C4-2B (cell line): ENCODE data around the gene ZP2.

Source experiments
- H3K27ac ChIP-seq: fragments of 450-650 bp; 2 replicates; pipeline ENCODE4 v1.5.1; 2017
- CTCF ChIP-seq: fragments of 450-650 bp; conservative IDR thresholded peaks from 2 replicates; pipeline ENCODE4 v1.5.1; 2017; ENCODE audit warnings: mild to moderate bottlenecking
- ZFX ChIP-seq: fragments of 450-650 bp; IDR thresholded peaks from 2 replicates; pipeline ENCODE4 v1.6.1; 2017

ZP2 gene

GRCh38 chr16:21217121-21217520 is 5.7 kb upstream of the ZP2 start:
- no peak overlapping the region for H3K27ac ChIP-seq

GRCh38 chr16:21214086-21214485 is 2.7 kb upstream of the ZP2 start:
- no peak overlapping the region for H3K27ac ChIP-seq
- no peak for TF ChIP-seq CTCF
- no peak for TF ChIP-seq ZFX

More at GRCh38 chr16:21217121-21217520, 5.7 kb upstream of the ZP2 start:
- TF ChIP-seq CTCF (no peak), ZFX (no peak)

GRCh38 chr16:21208446-21209230 is 2.7 kb downstream of the ZP2 start:
- H3K27ac ChIP-seq: no peak overlapping the region
- TF ChIP-seq CTCF (no peak), ZFX (no peak)

GRCh38 chr16:21206550-21206949 is 4.8 kb downstream of the ZP2 start:
- H3K27ac ChIP-seq: no peak overlapping the region
- TF ChIP-seq ZFX (no peak), CTCF (no peak)

- no peak for TF ChIP-seq ZFX
- TF ChIP-seq CTCF: no peak
- H3K27ac ChIP-seq: no peak overlapping the region
Measured at GRCh38 chr16:21205303-21205702, 6.1 kb downstream of the ZP2 start.

GRCh38 chr16:21203155-21203797 is 8.1 kb downstream of the ZP2 start:
- no peak for TF ChIP-seq CTCF
- TF ChIP-seq ZFX: no peak
- no peak overlapping the region for H3K27ac ChIP-seq

- TF ChIP-seq CTCF (no peak), ZFX (no peak)
Measured at GRCh38 chr16:21199607-21200218, 11.7 kb downstream of the ZP2 start.

More at GRCh38 chr16:21199607-21200218, 11.7 kb downstream of the ZP2 start:
- no peak overlapping the region for H3K27ac ChIP-seq
